HG03378 (cell line): ENCODE results near the gene SEMA3B.

Experiments
- ATAC-seq: cut with Tn5 transposase; IDR thresholded peaks from one replicate; pipeline ENCODE4 v1.9.1; 2021; ENCODE audit warnings: mild to moderate bottlenecking, moderate library complexity; ENCODE audit not compliant: unreplicated experiment

SEMA3B gene

GRCh38 chr3:50327129-50327528 lies 58.2 kb downstream of the SEMA3B start:
- ATAC-seq = no peak
